Measurements from ENCODE around the gene COL12A1.

- TF ChIP-seq HCFC1 (IDR thresholded peaks at IDR 0.05; ENCODE audit: low read depth, low read length): no peak
- no peak for TF ChIP-seq ZNF12 (CRISPR knock-in tag; IDR thresholded peaks at IDR 0.05)
- no peak for TF ChIP-seq ZNF274 (CRISPR knock-in tag; IDR thresholded peaks at IDR 0.05)
- no peak for TF ChIP-seq ZNF766 (CRISPR knock-in tag; IDR thresholded peaks at IDR 0.05; ENCODE audit: borderline replicate concordance)
- no peak for TF ChIP-seq PRMT3 (CRISPR knock-in tag; IDR thresholded peaks at IDR 0.05; ENCODE audit: borderline replicate concordance, low read depth)
- TF ChIP-seq STAT5B (CRISPR knock-in tag; IDR thresholded peaks at IDR 0.05): no peak
- TF ChIP-seq FOXJ3 (CRISPR knock-in tag; IDR thresholded peaks at IDR 0.05; ENCODE audit: borderline replicate concordance): no peak
- TF ChIP-seq RBAK (CRISPR knock-in tag; IDR thresholded peaks at IDR 0.05): no peak
- no peak for TF ChIP-seq SRF (IDR thresholded peaks at IDR 0.05; ENCODE audit: low read depth, low read length)
Measured at GRCh38 chr6:75202676-75203131, 3.1 kb downstream of the COL12A1 start.
